ENCODE measurements around the gene PLD2.
"Not testable (repeated sequence)": the region's sequence is repeated elsewhere in the genome, so short reads cannot be mapped to it uniquely, and the experiment has no call there.

Gene PLD2

GRCh38 chr17:4837471-4838308 lies 30.7 kb downstream of the PLD2 start:
- DNase-seq: no peak

- DNase-seq: no peak
Observed at GRCh38 chr17:4838309-4838785, 31.4 kb downstream of the PLD2 start.

DNA sequence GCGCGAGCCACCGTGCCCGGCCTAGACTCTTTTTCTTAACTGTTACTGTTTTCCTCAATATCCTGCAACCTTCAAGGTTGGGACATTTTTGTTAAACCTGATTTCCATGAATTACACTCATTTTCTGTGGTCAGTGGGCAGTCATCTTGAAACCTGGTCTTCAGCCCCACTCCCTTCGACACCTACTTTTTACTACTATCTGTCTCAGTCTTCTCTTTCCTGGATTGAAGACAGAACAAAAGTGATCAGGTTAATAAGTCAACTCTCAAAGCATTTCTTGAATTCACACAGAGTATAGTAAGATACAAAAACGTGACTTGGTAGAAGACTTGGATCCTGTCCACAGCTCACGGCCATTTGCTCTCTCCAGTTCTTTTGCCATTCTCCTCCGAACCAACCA lies 32.3 kb downstream of the PLD2 start:
- no peak for DNase-seq

GRCh38 chr17:4839965-4840892 lies 33.3 kb downstream of the PLD2 start:
- DNase-seq: no peak

DNA sequence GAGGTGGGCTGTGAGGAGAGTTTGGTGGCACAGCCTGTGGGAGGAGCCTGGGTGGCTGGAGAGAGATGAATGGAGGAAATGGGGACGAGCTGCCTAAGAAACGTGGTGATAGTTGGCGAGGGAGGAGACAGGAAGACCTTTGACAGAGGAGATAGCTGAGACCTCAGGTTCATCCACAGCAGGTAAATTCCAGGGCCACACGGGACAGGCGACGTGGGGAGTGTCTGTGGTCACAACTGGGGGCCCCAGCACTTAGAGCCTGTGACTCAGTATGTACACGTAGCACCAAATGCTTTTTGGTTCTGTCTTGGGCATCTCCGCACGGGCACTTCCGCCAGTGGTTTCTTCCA lies 33.9 kb downstream of the PLD2 start:
- no peak for DNase-seq

GRCh38 chr17:4842376-4842775 lies 35.4 kb downstream of the PLD2 start:
- no peak for DNase-seq

- no peak for DNase-seq
Observed at GRCh38 chr17:4843321-4844000, 36.5 kb downstream of the PLD2 start.

DNA sequence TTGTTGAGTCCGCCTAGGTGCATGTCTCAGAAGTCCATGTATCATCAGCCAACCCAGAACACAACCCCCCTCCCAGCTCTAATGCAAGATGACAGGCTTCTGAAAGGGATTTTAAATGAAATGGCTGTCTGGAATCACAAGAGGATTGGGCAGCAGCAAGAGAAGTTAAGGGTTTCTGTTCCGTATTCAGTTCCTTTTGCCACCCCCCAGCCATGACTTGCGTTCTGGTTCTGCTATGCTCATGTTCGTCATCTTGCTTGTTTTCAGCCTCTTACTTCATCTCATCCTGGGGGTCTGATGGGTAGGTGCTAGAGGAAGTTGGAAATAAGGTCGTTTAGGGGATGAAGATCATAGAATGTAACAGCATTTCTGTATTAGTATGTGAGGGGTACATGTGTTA lies 38.2 kb downstream of the PLD2 start:
- peak; percentile 58 for DNase-seq

GRCh38 chr17:4846635-4847390 lies 39.9 kb downstream of the PLD2 start:
- no peak for DNase-seq

DNA sequence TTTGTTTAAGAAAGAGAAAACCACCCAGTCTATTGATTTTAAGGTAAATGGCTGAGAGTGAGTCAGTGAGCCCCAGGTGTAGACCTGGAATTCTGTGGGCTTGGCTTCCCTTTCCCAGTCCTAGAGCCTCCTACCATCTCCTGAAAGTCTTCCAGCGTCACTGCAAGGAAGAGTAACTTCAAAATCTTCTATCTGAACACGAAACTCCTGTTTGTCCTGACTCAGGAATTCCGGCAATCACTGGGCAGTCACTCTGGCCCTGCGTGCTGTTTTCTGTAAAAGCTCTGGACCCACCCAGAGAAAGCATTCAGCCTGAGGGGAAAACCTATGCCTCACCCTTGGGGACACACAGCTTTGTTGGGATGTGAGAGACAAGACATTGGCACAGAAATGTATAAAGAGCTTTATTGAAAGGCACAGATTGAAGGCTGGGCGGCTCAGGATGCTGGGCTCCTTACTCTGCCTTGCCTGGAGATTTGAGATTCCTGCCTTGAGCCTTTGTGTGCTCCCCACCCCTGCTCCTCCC lies 42.1 kb downstream of the PLD2 start:
- no peak for DNase-seq

DNA sequence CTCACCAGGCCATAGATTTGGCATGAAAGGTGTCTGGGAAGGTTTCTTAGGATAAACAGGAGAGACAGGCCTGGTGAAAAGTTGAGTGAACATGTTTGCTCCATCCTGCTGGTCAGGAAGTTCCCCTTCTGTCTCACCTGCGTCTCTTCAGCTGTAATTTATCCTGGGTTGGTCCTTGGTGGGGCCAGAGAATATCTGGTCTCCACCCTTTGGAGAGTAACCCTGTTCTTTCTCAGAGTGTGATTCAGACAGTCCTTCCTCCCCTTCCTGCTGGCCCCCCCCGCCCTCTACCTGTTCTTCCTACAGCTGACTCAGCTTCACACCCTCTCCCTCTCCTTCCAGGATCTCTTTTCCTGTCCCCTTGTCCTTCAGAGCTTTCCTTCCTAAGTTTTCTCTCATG lies 43.3 kb downstream of the PLD2 start:
- no peak for DNase-seq

GRCh38 chr17:4851084-4851483 lies 44.1 kb downstream of the PLD2 start:
- no peak for DNase-seq

GRCh38 chr17:4852567-4853207 lies 45.7 kb downstream of the PLD2 start:
- no peak for DNase-seq

GRCh38 chr17:4853208-4853671 lies 46.3 kb downstream of the PLD2 start:
- peak; percentile 21 for DNase-seq

- no peak for DNase-seq
Observed at GRCh38 chr17:4854111-4854681, 47.2 kb downstream of the PLD2 start.

DNA sequence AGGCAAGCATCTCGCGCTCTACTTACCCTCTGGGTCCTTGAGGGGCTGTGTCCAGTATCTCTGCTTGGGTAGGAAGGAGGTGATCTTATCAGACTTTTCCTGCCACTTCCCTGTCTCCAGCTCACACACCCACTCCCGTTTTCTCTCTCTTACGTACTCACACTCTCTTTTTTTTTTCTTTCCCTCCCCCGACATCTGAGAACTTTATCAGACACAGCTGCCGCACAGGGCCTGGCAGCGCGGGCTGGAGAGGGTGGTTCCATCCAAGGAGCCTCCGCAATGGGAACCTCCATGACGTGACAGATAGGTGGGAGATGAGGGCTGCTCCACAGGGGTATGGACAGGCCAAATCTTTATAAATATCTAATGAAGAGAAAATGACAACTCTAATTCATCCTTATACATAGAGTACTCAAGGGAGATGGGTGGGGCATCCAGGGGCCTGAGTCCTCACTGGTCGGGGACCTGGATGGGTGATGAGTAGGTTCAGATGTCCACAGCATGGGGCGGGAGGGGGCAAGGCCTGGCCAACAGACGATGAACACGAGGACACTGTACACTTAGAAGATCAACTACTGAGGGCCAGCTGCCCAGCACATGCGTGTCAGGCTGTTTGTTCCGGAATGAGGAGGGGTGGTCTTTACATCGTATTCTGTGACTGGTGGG lies 49.5 kb downstream of the PLD2 start:
- no peak for DNase-seq

DNA sequence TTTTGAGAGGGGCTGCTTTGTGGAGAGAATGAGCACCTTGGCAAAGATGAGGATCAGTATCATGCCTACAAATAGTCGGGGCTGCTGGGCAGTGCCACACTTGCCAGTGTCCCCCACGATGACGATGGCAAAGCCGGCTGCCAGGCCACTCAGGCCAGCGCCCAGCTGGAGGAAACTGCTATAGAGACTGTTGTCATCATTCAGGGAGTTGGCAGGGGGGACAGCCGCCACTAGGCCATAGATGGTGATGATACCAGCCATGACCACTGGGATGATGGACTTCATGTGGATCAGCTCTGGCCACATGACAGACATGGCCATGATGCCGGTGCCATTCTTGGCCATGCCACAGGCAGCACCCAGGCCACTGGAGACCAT lies 50.0 kb downstream of the PLD2 start:
- no peak for DNase-seq

DNA sequence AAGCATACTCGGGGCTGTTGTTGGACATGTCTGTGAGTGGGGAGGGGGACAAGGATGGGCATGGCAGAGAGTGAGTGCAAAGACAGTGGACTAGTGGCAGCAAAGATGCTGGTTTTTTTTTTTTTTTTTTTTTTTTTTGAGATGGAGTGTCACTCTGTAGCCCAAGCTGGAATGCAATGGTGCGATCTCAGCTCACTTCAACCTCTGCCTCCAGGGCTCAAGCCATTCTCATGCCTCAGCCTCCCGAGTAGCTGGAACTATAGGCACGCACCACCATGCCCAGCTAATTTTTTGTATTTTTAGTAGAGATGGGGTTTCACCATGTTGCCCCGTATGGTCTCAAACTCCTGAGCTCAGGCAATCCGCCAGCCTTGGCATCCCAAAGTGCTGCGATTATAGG lies 50.4 kb downstream of the PLD2 start:
- DNase-seq: not testable (repeated sequence)

DNA sequence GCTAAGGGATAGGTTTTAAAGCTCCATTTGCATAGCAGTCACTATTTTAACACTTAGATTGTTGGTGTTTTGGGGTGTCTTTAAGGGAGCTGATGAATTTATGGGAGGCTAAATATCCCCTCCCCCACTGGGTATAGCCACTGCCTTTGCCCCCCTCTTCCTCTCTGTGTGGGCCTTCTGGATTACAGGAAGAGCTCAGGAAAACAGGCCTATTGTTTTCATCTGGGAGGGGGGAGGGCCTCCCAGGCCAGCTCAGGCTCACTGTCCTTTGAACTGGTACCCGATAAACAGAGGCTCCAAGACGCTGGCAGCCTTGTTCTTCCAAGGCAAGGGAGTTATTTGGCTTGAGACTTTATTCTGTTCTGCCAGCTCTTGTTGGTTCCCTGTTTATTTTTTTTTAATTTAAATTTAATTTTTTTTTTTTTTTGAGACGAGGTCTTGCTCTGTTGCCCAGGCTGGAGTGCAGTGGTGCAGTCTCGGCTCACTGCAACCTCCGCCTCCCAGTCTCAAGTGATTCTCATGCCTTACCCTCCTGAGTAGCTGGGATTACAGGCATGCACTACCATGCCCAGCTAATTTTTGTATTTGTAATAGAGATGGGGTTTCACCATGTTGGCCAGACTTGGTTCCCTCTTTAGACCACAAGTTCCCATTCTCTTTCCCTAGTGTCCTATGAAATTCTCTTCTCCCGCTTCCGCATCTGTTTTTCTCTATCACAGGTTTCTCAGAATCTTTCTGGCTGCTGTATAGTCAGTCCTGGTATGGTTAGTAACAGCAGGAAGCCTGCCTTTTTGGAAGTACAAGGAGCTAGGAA lies 51.3 kb downstream of the PLD2 start:
- no peak for DNase-seq

GRCh38 chr17:4858882-4859260 lies 51.9 kb downstream of the PLD2 start:
- DNase-seq: no peak

Data from CD4-positive, alpha-beta T cell treated with Interleukin-15 for 1 hour (primary cell).